ENCODE data around the gene LTV1.

- TF ChIP-seq, protein P1, sequence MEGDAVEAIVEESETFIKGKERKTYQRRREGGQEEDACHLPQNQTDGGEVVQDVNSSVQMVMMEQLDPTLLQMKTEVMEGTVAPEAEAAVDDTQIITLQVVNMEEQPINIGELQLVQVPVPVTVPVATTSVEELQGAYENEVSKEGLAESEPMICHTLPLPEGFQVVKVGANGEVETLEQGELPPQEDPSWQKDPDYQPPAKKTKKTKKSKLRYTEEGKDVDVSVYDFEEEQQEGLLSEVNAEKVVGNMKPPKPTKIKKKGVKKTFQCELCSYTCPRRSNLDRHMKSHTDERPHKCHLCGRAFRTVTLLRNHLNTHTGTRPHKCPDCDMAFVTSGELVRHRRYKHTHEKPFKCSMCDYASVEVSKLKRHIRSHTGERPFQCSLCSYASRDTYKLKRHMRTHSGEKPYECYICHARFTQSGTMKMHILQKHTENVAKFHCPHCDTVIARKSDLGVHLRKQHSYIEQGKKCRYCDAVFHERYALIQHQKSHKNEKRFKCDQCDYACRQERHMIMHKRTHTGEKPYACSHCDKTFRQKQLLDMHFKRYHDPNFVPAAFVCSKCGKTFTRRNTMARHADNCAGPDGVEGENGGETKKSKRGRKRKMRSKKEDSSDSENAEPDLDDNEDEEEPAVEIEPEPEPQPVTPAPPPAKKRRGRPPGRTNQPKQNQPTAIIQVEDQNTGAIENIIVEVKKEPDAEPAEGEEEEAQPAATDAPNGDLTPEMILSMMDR (conservative IDR thresholded peaks at IDR 0.05; ENCODE audit: low read depth, low read length): no peak
- no peak for TF ChIP-seq BHLHE40 (IDR thresholded peaks at IDR 0.05; ENCODE audit: low read depth, low read length)
- no peak for TF ChIP-seq POLR2A (IDR thresholded peaks at IDR 0.05; ENCODE audit: low read depth, low read length)
- TF ChIP-seq RFX5 (IDR thresholded peaks at IDR 0.05; ENCODE audit: low read depth, low read length): no peak
- TF ChIP-seq USF2 (IDR thresholded peaks at IDR 0.05; ENCODE audit: low read depth, low read length): no peak
- TF ChIP-seq MAFK (IDR thresholded peaks at IDR 0.05; ENCODE audit: low read depth, low read length): no peak
- no peak for TF ChIP-seq MXI1 (IDR thresholded peaks at IDR 0.05; ENCODE audit: borderline replicate concordance, low read depth, low read length)
- no peak for TF ChIP-seq RCOR1 (IDR thresholded peaks at IDR 0.05; ENCODE audit: insufficient replicate concordance, low read length)
- no peak for TF ChIP-seq CEBPB (IDR thresholded peaks at IDR 0.05; ENCODE audit: low read depth, low read length)
- no peak for TF ChIP-seq ELK1 (IDR thresholded peaks at IDR 0.05; ENCODE audit: borderline replicate concordance, low read depth, low read length)
- TF ChIP-seq FOS (IDR thresholded peaks at IDR 0.05; ENCODE audit: low read depth, low read length): no peak
- TF ChIP-seq RAD21 (IDR thresholded peaks at IDR 0.05; ENCODE audit: low read length): no peak
- no peak for TF ChIP-seq SMC3 (IDR thresholded peaks at IDR 0.05; ENCODE audit: low read depth, low read length)
- TF ChIP-seq MAZ (IDR thresholded peaks at IDR 0.05; ENCODE audit: borderline replicate concordance, low read depth, low read length): no peak
These were observed 657 bp upstream of the LTV1 start for GRCh38 chr6:143842461-143842901.

Data from IMR-90 (cell line).